ENCODE data around the gene SRSF7.
"Not testable (repeated sequence)": the region's sequence is repeated elsewhere in the genome, so short reads cannot be mapped to it uniquely, and the experiment has no call there.

Gene SRSF7

GRCh38 chr2:38754049-38754448, 2.9 kb upstream of the SRSF7 start:
- DNase-seq (ENCODE audit: low spot score): no peak

GRCh38 chr2:38751596-38752410, 642 bp upstream of the SRSF7 start:
- no peak for DNase-seq (ENCODE audit: low spot score)

DNA sequence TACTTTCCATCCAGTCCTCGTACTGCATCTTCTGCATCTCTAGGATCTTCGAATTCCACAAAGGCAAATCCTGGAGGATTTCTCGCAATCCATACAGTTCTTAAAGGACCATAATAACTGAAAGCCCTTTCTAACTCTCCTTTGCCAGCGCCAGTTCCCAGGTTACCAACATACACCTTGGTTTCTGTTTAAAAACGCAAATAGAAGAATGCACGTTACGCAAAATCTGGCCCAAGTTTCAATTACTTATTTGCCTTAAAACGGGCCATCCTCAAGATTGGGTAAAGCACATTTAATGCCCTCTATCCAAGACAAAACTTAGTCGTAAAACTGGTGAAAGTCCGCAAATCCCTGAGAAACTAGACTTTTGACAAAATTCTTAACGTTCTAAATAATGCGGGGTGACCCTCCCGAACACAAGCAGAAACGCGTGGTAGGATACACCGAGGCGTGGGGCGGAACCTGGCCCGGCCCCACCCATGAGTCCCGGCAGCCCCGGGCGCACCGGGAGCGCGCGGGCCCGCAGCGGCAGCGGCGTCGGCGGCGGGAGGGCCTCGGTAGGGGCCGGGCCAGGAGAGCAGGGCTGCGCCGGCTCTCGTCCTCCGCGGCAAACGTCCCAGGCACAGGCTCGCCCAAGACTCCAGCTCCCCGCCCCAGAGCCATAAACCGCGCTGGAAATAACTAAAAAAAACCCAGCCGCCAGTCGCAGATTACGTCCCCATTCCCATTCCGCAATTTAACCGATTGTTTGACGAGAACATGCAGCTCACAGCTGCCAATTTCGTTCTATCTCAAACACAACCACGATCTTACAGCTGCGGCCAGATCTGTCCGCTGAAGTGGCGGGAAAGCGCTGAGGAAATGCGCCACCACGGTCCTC, 910 bp downstream of the SRSF7 start:
- peak; percentile 67 for DNase-seq (ENCODE audit: low spot score)

DNA sequence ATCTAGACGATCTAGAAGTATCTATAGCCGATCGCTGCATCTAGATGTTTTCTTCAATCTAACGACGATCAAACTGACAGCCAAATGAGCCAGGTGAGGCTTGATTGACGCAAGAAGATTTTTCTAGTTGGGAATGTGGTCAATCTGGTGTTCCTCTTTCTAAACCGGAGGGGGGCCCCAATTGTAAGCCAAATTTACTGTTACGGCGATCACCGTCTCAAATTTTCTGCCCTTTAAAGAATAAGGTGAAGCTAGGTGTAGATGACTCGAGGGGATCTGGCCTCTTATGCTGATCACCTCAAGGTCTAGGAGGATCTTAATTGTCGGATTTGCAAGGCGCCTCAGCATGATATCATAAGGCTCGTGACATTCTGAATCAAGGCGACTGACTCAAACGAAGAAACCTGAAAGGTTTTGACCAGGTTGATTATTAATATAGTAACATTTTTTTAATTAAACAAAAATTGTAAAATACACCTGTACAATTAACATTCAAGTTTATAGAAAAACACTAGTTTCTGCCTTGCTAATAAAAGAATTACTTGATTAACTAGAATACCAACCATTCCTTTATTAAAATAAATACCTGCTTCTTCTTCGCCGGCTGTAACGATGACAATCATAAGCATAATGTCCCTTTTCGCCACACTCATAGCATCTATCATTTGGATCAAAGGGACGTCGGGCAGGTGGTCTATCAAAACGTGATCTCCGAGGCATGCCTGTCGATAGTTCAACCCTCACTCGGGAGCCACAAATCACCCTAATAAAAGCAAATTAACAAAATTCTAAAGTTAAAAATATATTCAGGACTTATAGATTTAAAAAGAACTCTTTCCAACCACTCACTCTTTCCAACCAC, 2.0 kb downstream of the SRSF7 start:
- DNase-seq (ENCODE audit: low spot score): no peak

DNA sequence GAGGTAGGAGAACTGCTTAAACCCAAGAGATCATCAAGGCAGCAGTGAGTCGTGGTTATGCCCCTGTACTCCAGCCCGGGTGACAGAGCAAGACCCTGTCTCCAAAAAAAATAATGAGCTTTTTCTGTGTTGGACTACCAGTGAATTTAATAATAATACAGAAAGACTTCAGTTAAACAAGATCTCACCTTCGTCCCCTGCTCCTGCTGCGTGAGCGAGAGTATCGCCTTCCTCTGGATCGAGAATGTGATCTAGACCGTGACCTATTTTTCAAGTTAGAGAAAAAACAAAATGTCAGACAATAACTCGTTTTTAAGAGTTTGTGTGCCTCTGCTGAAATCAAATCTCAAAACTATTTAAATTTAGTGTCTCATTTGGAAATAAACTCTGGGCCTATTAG, 2.8 kb downstream of the SRSF7 start:
- DNase-seq (ENCODE audit: low spot score): no peak

GRCh38 chr2:38747819-38748218, 3.3 kb downstream of the SRSF7 start:
- no peak for DNase-seq (ENCODE audit: low spot score)

- DNase-seq (ENCODE audit: low spot score): no peak
Observed at GRCh38 chr2:38747007-38747424, 4.1 kb downstream of the SRSF7 start.

DNA sequence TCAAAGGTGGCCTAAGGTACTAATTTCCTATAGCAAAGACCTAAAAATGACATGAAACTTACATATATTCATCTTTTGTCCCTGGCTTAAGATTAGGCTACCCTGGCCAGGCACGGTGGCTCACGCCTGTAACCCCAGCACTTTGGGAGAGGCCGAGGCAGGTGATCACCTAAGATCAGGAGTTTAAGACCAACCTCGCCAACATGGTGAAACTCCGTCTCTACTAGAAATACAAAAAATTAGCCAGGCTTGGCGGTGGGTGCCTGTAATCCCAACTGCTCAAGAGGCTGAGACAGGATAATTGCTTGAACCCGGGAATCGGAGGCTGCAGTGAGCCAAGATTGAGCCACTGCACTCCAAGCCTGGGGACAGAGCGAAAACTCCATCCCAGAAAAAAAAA, 5.9 kb downstream of the SRSF7 start:
- no peak for DNase-seq (ENCODE audit: low spot score)

DNA sequence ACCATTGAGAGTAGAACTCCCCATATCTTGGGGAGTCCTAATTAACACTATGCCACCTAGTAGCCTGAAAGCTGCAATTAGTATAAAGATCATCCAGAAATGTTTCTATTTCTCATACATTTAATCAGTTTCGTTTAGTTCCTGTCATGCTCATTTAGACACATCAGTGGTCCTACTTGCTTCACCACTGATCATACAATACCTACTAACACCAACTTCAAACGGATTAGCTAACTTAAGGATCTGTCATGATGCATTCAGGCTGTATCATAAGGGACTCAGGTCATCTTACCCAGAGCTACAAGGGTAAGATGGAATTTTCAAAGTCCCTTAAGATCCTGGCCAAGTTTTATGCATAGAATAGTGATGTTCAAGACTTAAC, 6.8 kb downstream of the SRSF7 start:
- no peak for DNase-seq (ENCODE audit: low spot score)

- no peak for DNase-seq (ENCODE audit: low spot score)
Observed at GRCh38 chr2:38743672-38744398, 7.3 kb downstream of the SRSF7 start.

GRCh38 chr2:38742797-38743559, 8.2 kb downstream of the SRSF7 start:
- DNase-seq (ENCODE audit: low spot score): no peak

DNA sequence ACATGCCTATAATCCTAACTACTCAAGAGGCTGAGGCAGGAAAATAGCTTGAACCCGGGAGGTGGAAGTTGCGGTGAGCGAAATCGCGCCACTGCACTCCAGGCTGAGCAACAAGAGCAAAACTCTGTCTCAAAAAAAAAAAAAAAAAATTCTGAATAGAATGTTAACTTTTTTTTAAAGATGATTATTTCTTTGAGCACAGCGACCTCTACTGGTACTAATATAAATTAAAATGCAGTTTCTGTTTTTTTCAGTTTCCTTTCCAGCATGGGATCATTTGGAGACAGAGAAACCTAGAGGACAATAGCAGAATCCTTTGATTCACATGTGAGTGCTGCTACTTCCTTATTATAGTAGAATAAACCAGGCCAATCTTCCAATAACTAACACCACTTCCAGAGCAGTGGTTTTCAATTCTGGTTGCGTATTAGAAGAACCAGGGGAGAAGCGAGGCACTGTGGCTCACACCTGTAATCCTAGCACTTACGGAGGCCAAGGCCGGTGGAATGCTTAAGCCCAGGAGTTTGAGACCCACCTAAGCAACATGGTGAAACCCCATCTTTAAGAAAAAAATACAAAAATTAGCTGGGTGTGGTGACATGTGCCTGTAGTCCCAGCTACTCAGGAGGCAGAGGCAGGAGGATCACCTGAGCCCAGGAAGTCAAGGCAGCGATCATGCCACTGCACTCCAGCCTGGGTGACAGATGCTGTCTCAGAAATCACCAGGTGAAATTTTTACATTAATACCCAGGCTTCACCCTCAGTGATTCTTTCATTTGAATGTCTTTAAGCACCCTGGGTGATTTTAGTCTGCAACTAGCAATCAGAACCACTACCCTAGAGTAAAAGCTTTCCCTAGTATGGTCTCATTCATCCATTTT, 10.1 kb downstream of the SRSF7 start:
- DNase-seq (ENCODE audit: low spot score): no peak

- no peak for DNase-seq (ENCODE audit: low spot score)
Observed at GRCh38 chr2:38739524-38739923, 11.6 kb downstream of the SRSF7 start.

- DNase-seq (ENCODE audit: low spot score): no peak
Observed at GRCh38 chr2:38737925-38738324, 13.2 kb downstream of the SRSF7 start.

- DNase-seq (ENCODE audit: low spot score): not testable (repeated sequence)
Observed at GRCh38 chr2:38737000-38737698, 14.0 kb downstream of the SRSF7 start.

DNA sequence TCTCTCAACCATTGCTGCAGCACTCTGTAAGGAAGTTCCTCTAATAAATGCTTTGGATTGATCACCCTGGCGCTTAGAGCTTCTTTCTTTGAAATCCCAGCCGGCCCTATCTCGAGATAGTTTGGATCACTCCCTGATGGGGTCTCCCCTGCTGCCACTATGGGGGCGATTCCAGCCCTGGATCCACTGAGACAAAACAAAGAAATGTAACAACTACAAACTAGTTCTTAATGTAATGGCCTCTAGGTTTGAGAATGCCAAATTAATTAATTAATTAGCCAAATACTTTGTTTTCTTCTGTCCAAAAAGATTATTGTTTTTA, 15.2 kb downstream of the SRSF7 start:
- DNase-seq (ENCODE audit: low spot score): no peak

DNA sequence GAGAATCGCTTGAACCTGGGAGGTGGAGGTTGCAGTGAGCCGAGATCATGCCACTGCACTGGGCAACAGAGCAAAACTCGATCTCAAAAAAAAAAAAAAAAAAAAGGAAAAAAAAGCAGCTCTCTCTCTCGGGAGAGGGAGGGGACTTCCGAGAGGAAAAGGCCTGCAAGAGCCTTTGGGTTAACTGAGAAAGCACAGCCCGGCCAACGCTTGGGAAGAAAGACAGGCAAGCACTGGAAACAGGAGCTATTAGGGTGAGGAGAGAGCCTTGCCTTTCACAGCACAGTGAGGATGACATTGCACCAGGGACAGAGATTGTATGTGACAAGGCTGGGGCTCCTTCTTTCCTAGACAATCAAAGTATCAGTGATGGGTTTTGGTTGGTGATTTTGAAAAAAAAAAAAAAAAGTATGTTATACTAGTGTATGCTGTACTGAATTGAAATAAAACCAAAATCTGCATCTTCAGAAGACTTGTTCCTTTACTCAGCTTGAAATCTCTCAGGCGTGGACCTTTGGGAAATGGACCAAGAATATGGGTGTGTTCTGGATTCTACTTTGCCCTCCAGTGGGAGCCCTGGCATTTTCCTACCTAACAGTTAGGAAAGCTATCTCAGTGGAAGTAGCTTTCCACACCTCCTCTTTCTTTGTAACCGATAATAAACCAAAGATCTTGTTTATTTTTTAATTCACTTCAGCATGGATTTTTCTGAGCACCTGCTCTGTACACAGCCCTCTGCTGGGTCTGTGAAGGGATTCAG, 16.7 kb downstream of the SRSF7 start:
- DNase-seq (ENCODE audit: low spot score): no peak

DNA sequence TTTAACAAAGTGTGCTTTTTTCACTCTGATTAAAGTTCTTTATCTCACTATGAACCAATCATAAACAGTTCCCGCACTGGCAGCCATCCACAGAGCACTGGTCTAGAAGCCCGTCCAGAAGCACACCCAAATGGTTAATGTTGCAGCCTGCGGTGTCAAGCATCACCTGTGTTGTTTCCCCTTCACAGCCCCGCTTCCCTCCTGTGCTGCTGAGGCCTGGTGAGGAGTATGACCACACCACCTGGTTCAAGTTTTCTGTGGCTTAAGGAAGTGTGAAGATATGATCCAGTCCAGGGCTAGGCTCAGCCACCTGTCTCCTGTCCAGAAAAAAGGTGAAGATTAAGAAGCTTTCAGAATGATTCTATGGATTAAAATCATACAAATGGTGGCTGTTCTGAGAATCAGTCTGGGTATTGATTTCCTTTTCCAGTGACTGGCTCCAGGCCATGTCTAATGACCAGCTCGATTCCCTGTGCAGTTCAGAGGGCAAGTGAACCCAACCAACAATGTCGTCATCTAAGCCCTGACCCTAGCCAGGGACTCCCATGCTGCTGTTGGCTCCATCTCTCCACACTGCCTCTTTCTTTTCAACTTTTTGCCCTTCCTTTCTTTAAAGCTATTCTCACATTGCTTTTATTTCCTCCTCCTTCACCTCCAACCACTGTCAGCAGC, 17.7 kb downstream of the SRSF7 start:
- no peak for DNase-seq (ENCODE audit: low spot score)

All from D341Med (cell line).